ENCODE measurements around the gene MICU1. TPM values are rescaled to one million over a fixed set of nuclear protein-coding genes. Genes with fewer than 3 reads are reported as not detected.

MICU1 gene
- total and polyA plus RNA-seq, 8 donors, result 25.9 to 212 (median 42.4) TPM

DNA sequence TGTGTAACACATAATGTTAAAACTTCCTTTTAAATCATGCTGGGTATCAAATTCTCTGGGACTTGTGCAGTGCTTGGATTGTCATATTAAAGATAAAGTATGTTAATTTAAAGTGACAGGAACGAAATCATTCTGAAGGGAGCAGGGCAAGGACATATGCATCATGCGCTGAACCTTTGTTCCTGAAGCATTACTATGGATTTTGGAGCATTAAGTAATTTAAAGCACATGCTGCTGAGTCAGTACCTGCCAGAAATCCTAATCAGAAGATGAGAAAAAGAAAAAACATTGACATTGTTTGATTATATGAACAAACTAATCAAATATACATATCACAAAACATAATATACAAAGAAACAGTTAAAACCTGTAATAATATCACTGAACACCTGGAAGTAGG, 101.4 kb downstream of the MICU1 start:
- WGBS, 5 donors, result 86 to 92% (median 89%) methylated on average over 2 of the region's 2 CpGs
- Histone ChIP-seq H3K4me1 (no peaks in the 10 kb centered on the region), H3K9me3 (no peaks in the 10 kb centered on the region), H3K27ac (no peak overlapping the region), H3K27me3 (no peaks in the 10 kb centered on the region), H3K4me3 (no peak overlapping the region), H3K36me3 (peaks cover 0 to 4% (median 0%) of the 10 kb centered on the region in 4 donors)
- intact Hi-C loops (cut with DNase I; ENCODE audit: low total_unique reads), result no loop called here
- TF ChIP-seq, protein P1, sequence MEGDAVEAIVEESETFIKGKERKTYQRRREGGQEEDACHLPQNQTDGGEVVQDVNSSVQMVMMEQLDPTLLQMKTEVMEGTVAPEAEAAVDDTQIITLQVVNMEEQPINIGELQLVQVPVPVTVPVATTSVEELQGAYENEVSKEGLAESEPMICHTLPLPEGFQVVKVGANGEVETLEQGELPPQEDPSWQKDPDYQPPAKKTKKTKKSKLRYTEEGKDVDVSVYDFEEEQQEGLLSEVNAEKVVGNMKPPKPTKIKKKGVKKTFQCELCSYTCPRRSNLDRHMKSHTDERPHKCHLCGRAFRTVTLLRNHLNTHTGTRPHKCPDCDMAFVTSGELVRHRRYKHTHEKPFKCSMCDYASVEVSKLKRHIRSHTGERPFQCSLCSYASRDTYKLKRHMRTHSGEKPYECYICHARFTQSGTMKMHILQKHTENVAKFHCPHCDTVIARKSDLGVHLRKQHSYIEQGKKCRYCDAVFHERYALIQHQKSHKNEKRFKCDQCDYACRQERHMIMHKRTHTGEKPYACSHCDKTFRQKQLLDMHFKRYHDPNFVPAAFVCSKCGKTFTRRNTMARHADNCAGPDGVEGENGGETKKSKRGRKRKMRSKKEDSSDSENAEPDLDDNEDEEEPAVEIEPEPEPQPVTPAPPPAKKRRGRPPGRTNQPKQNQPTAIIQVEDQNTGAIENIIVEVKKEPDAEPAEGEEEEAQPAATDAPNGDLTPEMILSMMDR (IDR thresholded peaks at IDR 0.05), result no peak
- TF ChIP-seq POLR2A (IDR thresholded peaks at IDR 0.05) (no peak), POLR2AphosphoS5 (IDR thresholded peaks at IDR 0.05) (no peak), EP300 (IDR thresholded peaks at IDR 0.05) (no peak)
- no peak for DNase-seq

DNA sequence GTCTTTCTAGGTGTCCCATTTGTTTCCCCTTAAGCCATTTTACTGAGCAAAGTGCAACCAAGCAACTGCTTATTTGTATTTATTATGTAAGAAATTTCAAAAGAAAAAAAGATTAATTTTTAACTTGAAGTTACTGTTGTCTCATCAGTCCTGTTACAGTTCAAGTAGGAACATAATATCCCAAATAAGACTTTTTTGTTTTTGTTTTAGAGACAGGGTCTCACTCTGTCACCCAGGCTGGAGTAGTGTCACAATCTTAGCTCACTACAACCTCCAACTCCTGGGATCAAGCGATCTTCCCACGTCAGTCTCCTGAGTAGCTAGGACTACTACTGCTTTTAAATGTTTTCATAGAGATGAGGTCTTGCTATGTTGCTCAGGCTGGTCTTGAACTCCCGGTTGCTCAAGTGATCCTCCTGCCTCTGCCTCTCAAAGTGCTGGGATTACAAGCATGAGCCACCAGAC, 101.9 kb downstream of the MICU1 start:
- Histone ChIP-seq H3K9me3 (no peaks in the 10 kb centered on the region), H3K36me3 (peaks cover 0 to 4% (median under 1%) of the 10 kb centered on the region in 4 donors), H3K27ac (no peak overlapping the region), H3K4me1 (no peaks in the 10 kb centered on the region), H3K4me3 (no peak overlapping the region), H3K27me3 (no peaks in the 10 kb centered on the region)
- 94 to 97% (median 95%) methylated on average over 3 of the region's 3 CpGs for WGBS, 5 donors
- intact Hi-C loops (cut with DNase I; ENCODE audit: low total_unique reads), result no loop called here
- no peak for DNase-seq
- TF ChIP-seq, protein P1 (IDR thresholded peaks at IDR 0.05), result no peak
- no peak for TF ChIP-seq POLR2AphosphoS5 (IDR thresholded peaks at IDR 0.05)
- no peak for TF ChIP-seq EP300 (IDR thresholded peaks at IDR 0.05)
- no peak for TF ChIP-seq POLR2A (IDR thresholded peaks at IDR 0.05)

DNA sequence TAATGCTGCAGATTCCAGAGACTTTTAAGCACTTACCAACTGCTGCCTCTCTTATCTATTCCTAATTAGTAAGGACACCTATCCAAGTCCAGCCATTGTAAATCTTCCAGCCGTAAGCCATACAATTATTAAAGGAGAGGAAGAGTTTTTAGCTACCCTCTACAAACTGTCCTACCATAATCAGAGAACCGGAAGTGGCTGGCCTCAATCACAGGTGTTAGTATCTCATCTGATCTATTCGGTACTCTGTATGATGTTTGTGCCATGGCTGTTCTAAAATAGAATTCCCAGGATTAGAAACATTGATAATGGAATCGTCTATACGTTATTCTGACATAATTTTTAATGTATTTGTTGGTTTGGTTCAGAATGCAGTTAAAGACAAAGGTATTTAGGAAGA, 102.8 kb downstream of the MICU1 start:
- 92 to 97% (median 95%) methylated on average over 5 of the region's 5 CpGs for WGBS, 5 donors
- Histone ChIP-seq H3K9me3 (no peaks in the 10 kb centered on the region), H3K27me3 (no peaks in the 10 kb centered on the region), H3K36me3 (peaks cover 0 to 8% (median 3%) of the 10 kb centered on the region in 4 donors), H3K4me3 (no peak overlapping the region), H3K27ac (no peak overlapping the region), H3K4me1 (no peaks in the 10 kb centered on the region)
- TF ChIP-seq POLR2AphosphoS5 (IDR thresholded peaks at IDR 0.05) (no peak), POLR2A (IDR thresholded peaks at IDR 0.05) (no peak)
- TF ChIP-seq, protein P1 (IDR thresholded peaks at IDR 0.05), result no peak
- intact Hi-C loops (cut with DNase I; ENCODE audit: low total_unique reads), result no loop called here
- DNase-seq, result no peak

DNA sequence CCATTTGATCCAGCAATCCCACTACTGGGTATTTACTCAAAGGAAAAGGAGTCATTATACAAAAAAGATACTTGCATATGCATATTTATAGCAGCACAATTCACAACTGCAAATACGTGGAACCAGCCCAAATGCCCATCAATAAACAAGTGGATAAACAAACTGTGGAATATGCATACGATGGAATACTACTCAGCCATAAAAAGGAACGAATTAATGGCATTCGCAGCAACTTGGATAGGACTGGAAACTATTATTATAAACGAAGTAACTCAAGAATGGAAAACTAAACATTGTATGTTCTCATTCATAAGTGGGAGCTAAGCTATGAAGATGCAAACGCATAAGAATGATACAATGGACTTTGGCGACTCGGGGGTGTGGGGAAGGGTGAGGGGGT, 108.6 kb downstream of the MICU1 start:
- Histone ChIP-seq H3K27me3 (no peaks in the 10 kb centered on the region), H3K4me3 (no peak overlapping the region), H3K9me3 (no peaks in the 10 kb centered on the region), H3K4me1 (no peaks in the 10 kb centered on the region), H3K27ac (no peak overlapping the region), H3K36me3 (peaks cover 0 to 6% (median 2%) of the 10 kb centered on the region in 4 donors)
- TF ChIP-seq POLR2AphosphoS5 (IDR thresholded peaks at IDR 0.05), result no peak
- TF ChIP-seq, protein P1 (IDR thresholded peaks at IDR 0.05), result no peak
- no peak for TF ChIP-seq EP300 (IDR thresholded peaks at IDR 0.05)
- no peak for TF ChIP-seq POLR2A (IDR thresholded peaks at IDR 0.05)
- no peak for DNase-seq
- intact Hi-C loops (cut with DNase I; ENCODE audit: low total_unique reads), result no loop called here
- 95 to 97% (median 95%) methylated on average over 8 of the region's 8 CpGs for WGBS, 5 donors
